Measurements from ENCODE around the gene NRGN. TPM values are rescaled to one million over a fixed set of nuclear protein-coding genes. Genes with fewer than 3 reads are reported as not detected.

Gene NRGN
- total and polyA plus RNA-seq, 4 donors: 0.51 to 1.7 (median 1.6) TPM; not detected in 1

DNA sequence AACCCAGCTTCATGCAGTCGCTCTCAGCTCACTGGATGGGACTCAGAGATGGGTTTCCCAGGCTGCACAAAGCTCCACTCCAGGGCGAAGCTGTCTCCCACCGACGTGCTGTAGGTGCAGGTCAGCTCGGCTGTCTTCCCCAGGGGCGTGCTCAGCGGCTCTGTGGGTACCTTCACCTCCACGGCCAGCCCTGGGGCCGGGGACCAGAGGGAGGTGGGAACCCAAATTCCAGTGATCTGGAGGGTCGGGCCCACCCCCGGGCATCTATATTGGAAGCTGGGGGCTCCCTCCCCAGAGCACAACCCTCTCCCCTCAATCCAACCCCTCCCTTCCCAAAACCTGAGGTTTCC lies 11.6 kb downstream of the NRGN start:
- Histone ChIP-seq H3K4me3 (ENCODE audit: low read depth in 1 of 3, low read length in 3 of 3) (no peak overlapping the region), H3K27me3 (ENCODE audit: control insufficient read depth in 4 of 4, insufficient read depth in 4 of 4, low read length in 3 of 4) (peaks cover 0 to 7% (median 3%) of the 10 kb centered on the region in 4 donors), H3K4me1 (ENCODE audit: control insufficient read depth in 4 of 4, insufficient read depth in 4 of 4, low read length in 3 of 4) (peaks cover 4 to 9% (median 5%) of the 10 kb centered on the region in 4 donors), H3K27ac (ENCODE audit: low read depth in 1 of 2, low read length in 2 of 2) (no peak overlapping the region), H3K36me3 (ENCODE audit: control insufficient read depth in 4 of 4, insufficient read depth in 3 of 4, low read depth in 1 of 4, low read length in 3 of 4) (no peaks in the 10 kb centered on the region), H3K9ac (ENCODE audit: low read depth in 1 of 2, low read length in 2 of 2) (no peak overlapping the region), H3K9me3 (ENCODE audit: control insufficient read depth in 4 of 4, low read length in 3 of 4) (no peaks in the 10 kb centered on the region)
- peak; percentile 22 for DNase-seq (ENCODE audit: low spot score)
- 53% methylated on average over 11 of the region's 11 CpGs for WGBS
- no peak for TF ChIP-seq HNF4A (conservative IDR thresholded peaks at IDR 0.05)
- TF ChIP-seq EGR1 (IDR thresholded peaks at IDR 0.05; ENCODE audit: low read depth in 2 of 2): no peak
- TF ChIP-seq, protein P1, sequence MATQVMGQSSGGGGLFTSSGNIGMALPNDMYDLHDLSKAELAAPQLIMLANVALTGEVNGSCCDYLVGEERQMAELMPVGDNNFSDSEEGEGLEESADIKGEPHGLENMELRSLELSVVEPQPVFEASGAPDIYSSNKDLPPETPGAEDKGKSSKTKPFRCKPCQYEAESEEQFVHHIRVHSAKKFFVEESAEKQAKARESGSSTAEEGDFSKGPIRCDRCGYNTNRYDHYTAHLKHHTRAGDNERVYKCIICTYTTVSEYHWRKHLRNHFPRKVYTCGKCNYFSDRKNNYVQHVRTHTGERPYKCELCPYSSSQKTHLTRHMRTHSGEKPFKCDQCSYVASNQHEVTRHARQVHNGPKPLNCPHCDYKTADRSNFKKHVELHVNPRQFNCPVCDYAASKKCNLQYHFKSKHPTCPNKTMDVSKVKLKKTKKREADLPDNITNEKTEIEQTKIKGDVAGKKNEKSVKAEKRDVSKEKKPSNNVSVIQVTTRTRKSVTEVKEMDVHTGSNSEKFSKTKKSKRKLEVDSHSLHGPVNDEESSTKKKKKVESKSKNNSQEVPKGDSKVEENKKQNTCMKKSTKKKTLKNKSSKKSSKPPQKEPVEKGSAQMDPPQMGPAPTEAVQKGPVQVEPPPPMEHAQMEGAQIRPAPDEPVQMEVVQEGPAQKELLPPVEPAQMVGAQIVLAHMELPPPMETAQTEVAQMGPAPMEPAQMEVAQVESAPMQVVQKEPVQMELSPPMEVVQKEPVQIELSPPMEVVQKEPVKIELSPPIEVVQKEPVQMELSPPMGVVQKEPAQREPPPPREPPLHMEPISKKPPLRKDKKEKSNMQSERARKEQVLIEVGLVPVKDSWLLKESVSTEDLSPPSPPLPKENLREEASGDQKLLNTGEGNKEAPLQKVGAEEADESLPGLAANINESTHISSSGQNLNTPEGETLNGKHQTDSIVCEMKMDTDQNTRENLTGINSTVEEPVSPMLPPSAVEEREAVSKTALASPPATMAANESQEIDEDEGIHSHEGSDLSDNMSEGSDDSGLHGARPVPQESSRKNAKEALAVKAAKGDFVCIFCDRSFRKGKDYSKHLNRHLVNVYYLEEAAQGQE (IDR thresholded peaks at IDR 0.05): no peak
- no peak for TF ChIP-seq GABPA (IDR thresholded peaks at IDR 0.05 in 1 of 2, conservative IDR thresholded peaks at IDR 0.05 in 1 of 2)
- TF ChIP-seq YY1 (IDR thresholded peaks at IDR 0.05): no peak
- no peak for TF ChIP-seq RAD21 (IDR thresholded peaks at IDR 0.05)
- TF ChIP-seq, protein P2, sequence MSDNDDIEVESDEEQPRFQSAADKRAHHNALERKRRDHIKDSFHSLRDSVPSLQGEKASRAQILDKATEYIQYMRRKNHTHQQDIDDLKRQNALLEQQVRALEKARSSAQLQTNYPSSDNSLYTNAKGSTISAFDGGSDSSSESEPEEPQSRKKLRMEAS (IDR thresholded peaks at IDR 0.05): no peak
- TF ChIP-seq HNF4G (IDR thresholded peaks at IDR 0.05): no peak
- TF ChIP-seq, protein P3, sequence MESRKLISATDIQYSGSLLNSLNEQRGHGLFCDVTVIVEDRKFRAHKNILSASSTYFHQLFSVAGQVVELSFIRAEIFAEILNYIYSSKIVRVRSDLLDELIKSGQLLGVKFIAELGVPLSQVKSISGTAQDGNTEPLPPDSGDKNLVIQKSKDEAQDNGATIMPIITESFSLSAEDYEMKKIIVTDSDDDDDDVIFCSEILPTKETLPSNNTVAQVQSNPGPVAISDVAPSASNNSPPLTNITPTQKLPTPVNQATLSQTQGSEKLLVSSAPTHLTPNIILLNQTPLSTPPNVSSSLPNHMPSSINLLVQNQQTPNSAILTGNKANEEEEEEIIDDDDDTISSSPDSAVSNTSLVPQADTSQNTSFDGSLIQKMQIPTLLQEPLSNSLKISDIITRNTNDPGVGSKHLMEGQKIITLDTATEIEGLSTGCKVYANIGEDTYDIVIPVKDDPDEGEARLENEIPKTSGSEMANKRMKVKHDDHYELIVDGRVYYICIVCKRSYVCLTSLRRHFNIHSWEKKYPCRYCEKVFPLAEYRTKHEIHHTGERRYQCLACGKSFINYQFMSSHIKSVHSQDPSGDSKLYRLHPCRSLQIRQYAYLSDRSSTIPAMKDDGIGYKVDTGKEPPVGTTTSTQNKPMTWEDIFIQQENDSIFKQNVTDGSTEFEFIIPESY (IDR thresholded peaks at IDR 0.05): no peak
- TF ChIP-seq TAF1 (conservative IDR thresholded peaks at IDR 0.05): no peak
- TF ChIP-seq RXRA (IDR thresholded peaks at IDR 0.05): no peak
- no peak for TF ChIP-seq SP1 (IDR thresholded peaks at IDR 0.05)
- TF ChIP-seq FOXA1 (IDR thresholded peaks at IDR 0.05): no peak
- no peak for TF ChIP-seq FOXA2 (IDR thresholded peaks at IDR 0.05)
- no peak for TF ChIP-seq JUND (IDR thresholded peaks at IDR 0.05)
- TF ChIP-seq, protein P4, sequence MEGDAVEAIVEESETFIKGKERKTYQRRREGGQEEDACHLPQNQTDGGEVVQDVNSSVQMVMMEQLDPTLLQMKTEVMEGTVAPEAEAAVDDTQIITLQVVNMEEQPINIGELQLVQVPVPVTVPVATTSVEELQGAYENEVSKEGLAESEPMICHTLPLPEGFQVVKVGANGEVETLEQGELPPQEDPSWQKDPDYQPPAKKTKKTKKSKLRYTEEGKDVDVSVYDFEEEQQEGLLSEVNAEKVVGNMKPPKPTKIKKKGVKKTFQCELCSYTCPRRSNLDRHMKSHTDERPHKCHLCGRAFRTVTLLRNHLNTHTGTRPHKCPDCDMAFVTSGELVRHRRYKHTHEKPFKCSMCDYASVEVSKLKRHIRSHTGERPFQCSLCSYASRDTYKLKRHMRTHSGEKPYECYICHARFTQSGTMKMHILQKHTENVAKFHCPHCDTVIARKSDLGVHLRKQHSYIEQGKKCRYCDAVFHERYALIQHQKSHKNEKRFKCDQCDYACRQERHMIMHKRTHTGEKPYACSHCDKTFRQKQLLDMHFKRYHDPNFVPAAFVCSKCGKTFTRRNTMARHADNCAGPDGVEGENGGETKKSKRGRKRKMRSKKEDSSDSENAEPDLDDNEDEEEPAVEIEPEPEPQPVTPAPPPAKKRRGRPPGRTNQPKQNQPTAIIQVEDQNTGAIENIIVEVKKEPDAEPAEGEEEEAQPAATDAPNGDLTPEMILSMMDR (IDR thresholded peaks at IDR 0.05; ENCODE audit: low read depth, low read length, missing input control): no peak
- TF ChIP-seq NR2F2 (IDR thresholded peaks at IDR 0.05): no peak
- TF ChIP-seq, protein P5, sequence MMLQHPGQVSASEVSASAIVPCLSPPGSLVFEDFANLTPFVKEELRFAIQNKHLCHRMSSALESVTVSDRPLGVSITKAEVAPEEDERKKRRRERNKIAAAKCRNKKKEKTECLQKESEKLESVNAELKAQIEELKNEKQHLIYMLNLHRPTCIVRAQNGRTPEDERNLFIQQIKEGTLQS (IDR thresholded peaks at IDR 0.05): no peak

Measured in liver (tissue), 9 donors.